Spleen (tissue), 13 donors: ENCODE data around the gene ZNF793. TPM values are rescaled to one million over a fixed set of nuclear protein-coding genes. Genes with fewer than 3 reads are reported as not detected.

ENCODE experiments used
- DNase-seq: peaks from one replicate; pipeline ENCODE4 v3.0.0-alpha.2; 2020
- H3K27ac ChIP-seq, 8 donors: fragments of 200-600 bp; sonication (generic) in 7 of 8; 1 replicate in 4 of 8; 2 replicates in 4 of 8; pipeline versions ENCODE4 v1.5.0 to v1.8.0; 2016 to 2021; ENCODE audit warnings: inconsistent platforms in 4 of 8, mild to moderate bottlenecking in 4 of 8, moderate library complexity in 1 of 8
- H3K27me3 ChIP-seq, 7 donors: fragments of 200-600 bp; sonication (generic) in 6 of 7; replicated peaks in 1 of 7; 1 replicate in 4 of 7; 2 replicates in 3 of 7; pipeline versions ENCODE4 v1.5.0 to v1.8.0; 2016 to 2021; ENCODE audit warnings: inconsistent platforms in 3 of 7, mild to moderate bottlenecking in 1 of 7
- H3K36me3 ChIP-seq, 6 donors: fragments of 200-600 bp; sonication (generic) in 5 of 6; 1 replicate in 4 of 6; 2 replicates in 2 of 6; pipeline versions ENCODE4 v1.5.0 to v1.8.0; 2016 to 2021; ENCODE audit warnings: inconsistent platforms in 2 of 6
- H3K4me1 ChIP-seq, 6 donors: fragments of 200-600 bp; sonication (generic) in 5 of 6; 1 replicate in 3 of 6; 2 replicates in 3 of 6; pipeline versions ENCODE4 v1.5.0 to v1.8.0; 2016 to 2021; ENCODE audit warnings: inconsistent platforms in 3 of 6
- H3K4me3 ChIP-seq, 8 donors: fragments of 200-600 bp; sonication (generic) in 7 of 8; 1 replicate in 4 of 8; 2 replicates in 4 of 8; pipeline versions ENCODE4 v1.5.0 to v1.8.0; 2016 to 2021; ENCODE audit warnings: inconsistent platforms in 4 of 8, mild to moderate bottlenecking in 4 of 8, moderate library complexity in 2 of 8
- H3K9me3 ChIP-seq, 8 donors: fragments of 200-600 bp; sonication (generic) in 7 of 8; 1 replicate in 4 of 8; 2 replicates in 4 of 8; pipeline versions ENCODE4 v1.5.0 to v1.8.0; 2016 to 2021; ENCODE audit warnings: inconsistent platforms in 4 of 8
- POLR2A ChIP-seq, 3 donors: fragments of 450-650 bp; IDR thresholded peaks; one replicate each; pipeline ENCODE4 v1.5.1; 2017; ENCODE audit warnings: antibody characterized with exemption in 3 of 3, mild to moderate bottlenecking in 1 of 3
- POLR2AphosphoS5 ChIP-seq, 3 donors: sonication (generic); formaldehyde crosslinking; IDR thresholded peaks; one replicate each; pipeline ENCODE4 v1.5.1; 2017; ENCODE audit warnings: antibody characterized with exemption in 3 of 3
- WGBS, 5 donors: extraction: QIAGEN DNeasy Blood & Tissue Kit in 3 of 5; methylation state at CpG; one replicate each; pipeline versions ENCODE4 v1.1.5 to v1.1.7; 2013 to 2018; 5-methylcytosine and 5-hydroxymethylcytosine counted together
- intact Hi-C: fragments of 100-400 bp; cut with DNase I; formaldehyde crosslinking; loops from one replicate; pipeline ENCODE4 v1.15.0; 2023; ENCODE audit warnings: low total_unique reads
- long read RNA-seq, 2 donors: transcript quantifications; one replicate each; lab custom pipeline, GENCODE V29; 2026
- polyA plus RNA-seq, 3 donors: library from polyadenylated mRNA; stranded (reverse); fragments of 200-250 nt; gene quantifications; one replicate each; pipeline ENCODE4 v1.2.1, GENCODE V29; 2013
- total RNA-seq, 7 donors: library from RNA; depleted of rRNA in 3 of 7; stranded (reverse); fragments of >200 nt in 3 of 7; fragmentation: NEBNext Ultra II Directional in 4 of 7; extraction: Animal tissue kit (Norgen Biotek cat#: 25700) in 4 of 7; gene quantifications; one replicate each; pipeline versions ENCODE4 v1.1.0 to v1.2.1, GENCODE V29; 2016 to 2021
- TF ChIP-seq, protein P1 (sequence below), 11 experiments: fragments of 200-600 bp in 7 of 11; fragments of 450-650 bp in 4 of 11; sonication (generic) in 4 of 11; IDR thresholded peaks in 8 of 11; conservative IDR thresholded peaks in 3 of 11; 1 replicate in 7 of 11; 2 replicates in 4 of 11; pipeline versions ENCODE4 v1.4.0 to v1.8.0; 2016 to 2021; ENCODE audit warnings: antibody characterized with exemption in 11 of 11, inconsistent platforms in 4 of 11, mild to moderate bottlenecking in 1 of 11
- donor health status: healthy with polysubstance abuse.
- donor health status: DM: no; HTN: no; CAD: no; lungs with moderate emphysema.
- donor health status: DM: no; HTN: no; CAD: no.
- donor health status: Bipolar disorder and iron deficiency.
- donor health status: healthy.
- donor health status: DM: no; HTN: no; CAD: no.
- donor health status: DM: yes; HTN: yes; CAD: no.

ZNF793 gene
- total RNA-seq (1 to 10 TPM; 4.4 to 8.5 (median 7.6) TPM), polyA plus RNA-seq (1 to 10 TPM; 2.2 to 2.3 (median 2.3) TPM)
- long read RNA-seq, donor 1 = 0 reads
- long read RNA-seq, donor 2, partial matches to known transcripts = 0 of 1 reads
- long read RNA-seq, donor 2, other reads (novel, unspliced or antisense) = 0 of 1 reads

DNA sequence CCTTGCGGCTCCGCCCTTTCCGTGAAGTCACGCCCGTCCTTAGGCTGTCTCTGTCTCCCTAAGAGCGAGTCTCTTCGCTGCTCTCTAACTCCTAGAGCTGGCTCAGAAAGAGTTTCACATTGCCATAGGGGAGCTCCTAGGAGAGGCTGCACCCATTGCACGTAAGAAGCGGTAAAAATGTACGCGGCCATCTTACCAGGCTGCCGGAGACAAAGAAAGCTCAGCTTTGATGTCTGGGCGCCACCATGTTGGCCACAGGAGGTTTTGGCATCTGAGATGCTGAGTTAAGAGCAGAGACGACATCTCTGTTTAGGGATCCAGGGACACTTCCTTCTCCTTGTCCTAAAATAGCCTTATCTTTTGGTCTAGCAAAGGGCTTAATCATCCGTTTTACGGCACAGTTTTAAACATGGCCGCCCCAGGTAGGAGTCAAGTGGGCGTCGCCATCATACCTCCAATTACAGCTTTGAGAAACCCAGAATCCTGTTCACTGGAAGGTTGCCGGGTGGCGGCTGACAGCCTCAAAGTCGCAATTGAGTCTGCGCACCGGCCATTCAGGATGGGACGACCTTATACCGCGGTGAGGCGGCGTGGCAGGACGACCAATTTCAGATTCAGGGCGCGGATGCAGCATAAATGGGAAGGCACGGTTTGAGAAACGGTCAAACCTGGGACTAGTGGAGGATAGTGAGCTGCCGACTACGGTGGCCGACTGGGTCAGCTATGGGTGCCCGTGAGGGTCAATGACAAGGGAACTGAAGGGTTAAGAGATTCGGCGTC, at the start of gene ZNF793:
Gene ZNF793 (plus strand): TSS at position 553 of the 780 bp plus-strand sequence. CDS start 16,501 bp downstream, outside the sequence.
- TF ChIP-seq, protein P1, sequence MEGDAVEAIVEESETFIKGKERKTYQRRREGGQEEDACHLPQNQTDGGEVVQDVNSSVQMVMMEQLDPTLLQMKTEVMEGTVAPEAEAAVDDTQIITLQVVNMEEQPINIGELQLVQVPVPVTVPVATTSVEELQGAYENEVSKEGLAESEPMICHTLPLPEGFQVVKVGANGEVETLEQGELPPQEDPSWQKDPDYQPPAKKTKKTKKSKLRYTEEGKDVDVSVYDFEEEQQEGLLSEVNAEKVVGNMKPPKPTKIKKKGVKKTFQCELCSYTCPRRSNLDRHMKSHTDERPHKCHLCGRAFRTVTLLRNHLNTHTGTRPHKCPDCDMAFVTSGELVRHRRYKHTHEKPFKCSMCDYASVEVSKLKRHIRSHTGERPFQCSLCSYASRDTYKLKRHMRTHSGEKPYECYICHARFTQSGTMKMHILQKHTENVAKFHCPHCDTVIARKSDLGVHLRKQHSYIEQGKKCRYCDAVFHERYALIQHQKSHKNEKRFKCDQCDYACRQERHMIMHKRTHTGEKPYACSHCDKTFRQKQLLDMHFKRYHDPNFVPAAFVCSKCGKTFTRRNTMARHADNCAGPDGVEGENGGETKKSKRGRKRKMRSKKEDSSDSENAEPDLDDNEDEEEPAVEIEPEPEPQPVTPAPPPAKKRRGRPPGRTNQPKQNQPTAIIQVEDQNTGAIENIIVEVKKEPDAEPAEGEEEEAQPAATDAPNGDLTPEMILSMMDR (IDR thresholded peaks at IDR 0.05 in 8 of 11, conservative IDR thresholded peaks at IDR 0.05 in 3 of 11) = peak in 1 of 11 experiments; percentile 32
- TF ChIP-seq POLR2AphosphoS5 (IDR thresholded peaks at IDR 0.05) (peak; percentile 69 to 75 (median 75)), POLR2A (IDR thresholded peaks at IDR 0.05) (no peak)
- DNase-seq = peak; percentile 89
- Histone ChIP-seq H3K4me3 (peak within 1 kb of the TSS; percentile 46 to 84 (median 68)), H3K27me3 (no peaks in the 10 kb centered on the region), H3K9me3 (peaks cover 2 to 90% (median 65%) of the 10 kb centered on the region in 8 donors), H3K36me3 (peaks cover 4 to 48% (median 12%) of the 10 kb centered on the region in 6 donors), H3K27ac (peak within 1 kb of the TSS; percentile 90 to 96 (median 93)), H3K4me1 (peaks cover 10 to 23% (median 15%) of the 10 kb centered on the region in 6 donors)
- intact Hi-C loops = no loop called here
- WGBS, 5 donors = 0 to 2% (median 1%) methylated on average over 36 to 40 of the region's 40 CpGs

- H3K4me1 ChIP-seq = peaks cover 12 to 49% (median 35%) of the 10 kb centered on the region in 6 donors
- no peak for DNase-seq
- H3K27me3 ChIP-seq = no peaks in the 10 kb centered on the region
- peak overlapping the region; percentile 90 to 98 (median 94) for H3K27ac ChIP-seq
- H3K36me3 ChIP-seq = peaks cover 9 to 48% (median 35%) of the 10 kb centered on the region in 6 donors
- H3K9me3 ChIP-seq = peaks cover 11 to 54% (median 34%) of the 10 kb centered on the region in 8 donors
- WGBS, 5 donors = 36 to 44% (median 37%) methylated on average over 25 of the region's 25 CpGs
- peak overlapping the region; percentile 82 to 97 (median 90) for H3K4me3 ChIP-seq
- intact Hi-C loops = no loop called here
- TF ChIP-seq POLR2AphosphoS5 (IDR thresholded peaks at IDR 0.05) = no peak
- TF ChIP-seq, protein P1 (IDR thresholded peaks at IDR 0.05 in 8 of 11, conservative IDR thresholded peaks at IDR 0.05 in 3 of 11) = no peak
- no peak for TF ChIP-seq POLR2A (IDR thresholded peaks at IDR 0.05)
These were observed 40.4 kb upstream of the ZNF793 start for GRCh38 chr19:37466277-37466797.

- DNase-seq = peak; percentile 96
- peaks cover 9 to 48% (median 32%) of the 10 kb centered on the region in 6 donors for H3K36me3 ChIP-seq
- TF ChIP-seq, protein P1 (IDR thresholded peaks at IDR 0.05 in 8 of 11, conservative IDR thresholded peaks at IDR 0.05 in 3 of 11) = peak in 2 of 11 experiments; percentile 19 to 24
- TF ChIP-seq POLR2AphosphoS5 (IDR thresholded peaks at IDR 0.05) (peak; percentile 87 to 92 (median 87)), POLR2A (IDR thresholded peaks at IDR 0.05) (peak in 1 of 3 donors; percentile 24)
- WGBS, 5 donors = 0 to 1% (median 0%) methylated on average over 29 to 62 of the region's 62 CpGs
- no peaks in the 10 kb centered on the region for H3K27me3 ChIP-seq
- H3K4me1 ChIP-seq = peaks cover 12 to 49% (median 35%) of the 10 kb centered on the region in 6 donors
- peaks cover 4 to 54% (median 29%) of the 10 kb centered on the region in 8 donors for H3K9me3 ChIP-seq
- intact Hi-C loops = no loop called here
- H3K27ac ChIP-seq = peak within 1 kb of the TSS; percentile 90 to 98 (median 94)
- peak within 1 kb of the TSS; percentile 82 to 97 (median 90) for H3K4me3 ChIP-seq
These were observed 39.7 kb upstream of the ZNF793 start, which contains the start of gene ZNF569 for GRCh38 chr19:37466798-37467607. ZNF569 (minus strand) TSS chr19:37467444; CDS start chr19:37444921, 22,523 bp downstream.
